Head of caudate nucleus (tissue), 42 donors: ENCODE data around the gene PACSIN3.
A peak's percentile ranks its signal among the peaks of the same experiment; 100 is the strongest.
"Not testable (repeated sequence)": the region's sequence is repeated elsewhere in the genome, so short reads cannot be mapped to it uniquely, and the experiment has no call there.

Source experiments
- DNase-seq, 42 donors: peaks; one replicate each; pipeline versions ENCODE4 v3.0.0 to v3.0.0-alpha.2; 2020 to 2021; ENCODE audit warnings: mixed read lengths in 7 of 42
- intact Hi-C: fragments of 100-400 bp; cut with DNase I; formaldehyde crosslinking; loops from one replicate; pipeline ENCODE4 v1.15.0; 2022

The PACSIN3 gene

DNA sequence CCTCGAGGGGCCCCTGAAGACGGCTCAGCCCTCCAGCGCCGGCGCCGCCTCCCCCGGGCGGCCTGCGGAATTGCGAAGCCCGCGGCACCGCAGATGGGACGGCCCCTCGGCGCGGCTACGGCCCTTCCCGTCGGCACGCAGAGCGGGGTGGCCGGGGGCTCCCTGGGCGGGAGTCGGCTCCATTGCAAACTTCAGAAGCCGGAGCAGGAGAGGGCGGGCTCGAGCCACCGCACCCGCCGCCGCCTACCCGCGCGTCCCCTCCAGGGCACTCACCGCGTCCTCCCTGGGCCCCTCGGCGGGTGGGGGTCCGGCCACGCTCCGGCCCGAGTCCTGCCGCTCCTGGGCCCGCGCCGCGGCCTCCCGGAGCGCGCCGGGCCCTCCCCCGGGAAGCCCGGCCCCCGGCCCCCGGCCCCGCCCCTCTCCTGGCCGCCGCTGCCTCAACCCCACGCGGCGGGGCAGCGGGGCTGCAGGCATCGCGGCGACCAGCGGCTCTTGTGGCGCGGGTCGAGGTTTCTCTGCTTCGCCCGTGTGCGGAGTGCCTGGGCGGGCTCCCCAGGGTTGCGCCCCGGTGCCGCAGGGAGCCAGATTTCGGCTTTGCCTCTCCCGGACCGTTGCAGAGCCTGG, at the start of gene PACSIN3:
TSS of gene PACSIN3 (minus strand) at position 359 of the 624 bp plus-strand sequence. CDS start 3,707 bp downstream, outside the sequence.
- peak in 26 of 42 donors; percentile 12 to 73 (median 33) for DNase-seq
- intact Hi-C loops = no loop called here

DNA sequence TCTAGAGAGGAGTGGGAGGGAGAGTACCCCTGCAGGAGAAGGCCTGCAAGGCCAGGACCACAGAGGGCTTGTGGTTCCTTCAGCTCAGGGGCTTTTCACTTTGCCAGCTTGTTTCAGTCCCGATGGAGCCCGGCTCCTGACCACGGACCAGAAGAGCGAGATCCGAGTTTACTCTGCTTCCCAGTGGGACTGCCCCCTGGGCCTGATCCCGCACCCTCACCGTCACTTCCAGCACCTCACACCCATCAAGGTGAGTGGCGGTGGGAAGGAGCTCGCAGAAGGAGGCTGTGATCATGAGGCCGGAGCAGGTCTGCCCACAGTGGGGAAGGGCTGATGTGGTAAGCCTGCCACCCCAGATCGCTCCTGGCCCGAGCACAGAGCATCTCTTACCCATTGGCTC, 48.9 kb upstream of the PACSIN3 start:
- intact Hi-C loops = no loop called here
- DNase-seq = no peak

DNA sequence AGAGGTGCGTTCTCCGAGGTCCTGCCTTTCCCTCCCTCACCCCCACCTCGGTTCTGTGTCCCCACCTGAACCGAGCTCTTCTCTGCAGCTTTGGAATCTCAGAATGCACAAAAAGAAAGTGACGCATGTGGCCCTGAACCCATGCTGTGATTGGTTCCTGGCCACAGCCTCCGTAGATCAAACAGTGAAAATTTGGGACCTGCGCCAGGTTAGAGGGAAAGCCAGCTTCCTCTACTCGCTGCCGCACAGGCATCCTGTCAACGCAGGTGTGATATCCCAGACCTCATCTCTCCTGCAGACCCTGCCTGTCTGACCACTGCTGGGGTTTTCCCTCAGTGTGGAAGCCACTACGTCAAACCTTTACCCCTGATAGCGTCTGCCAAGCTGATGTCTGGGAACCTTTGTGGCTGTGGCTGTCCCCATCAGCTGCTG, 48.5 kb upstream of the PACSIN3 start:
- intact Hi-C loops = no loop called here
- DNase-seq = peak in 5 of 42 donors; percentile 23 to 45 (median 33)

DNA sequence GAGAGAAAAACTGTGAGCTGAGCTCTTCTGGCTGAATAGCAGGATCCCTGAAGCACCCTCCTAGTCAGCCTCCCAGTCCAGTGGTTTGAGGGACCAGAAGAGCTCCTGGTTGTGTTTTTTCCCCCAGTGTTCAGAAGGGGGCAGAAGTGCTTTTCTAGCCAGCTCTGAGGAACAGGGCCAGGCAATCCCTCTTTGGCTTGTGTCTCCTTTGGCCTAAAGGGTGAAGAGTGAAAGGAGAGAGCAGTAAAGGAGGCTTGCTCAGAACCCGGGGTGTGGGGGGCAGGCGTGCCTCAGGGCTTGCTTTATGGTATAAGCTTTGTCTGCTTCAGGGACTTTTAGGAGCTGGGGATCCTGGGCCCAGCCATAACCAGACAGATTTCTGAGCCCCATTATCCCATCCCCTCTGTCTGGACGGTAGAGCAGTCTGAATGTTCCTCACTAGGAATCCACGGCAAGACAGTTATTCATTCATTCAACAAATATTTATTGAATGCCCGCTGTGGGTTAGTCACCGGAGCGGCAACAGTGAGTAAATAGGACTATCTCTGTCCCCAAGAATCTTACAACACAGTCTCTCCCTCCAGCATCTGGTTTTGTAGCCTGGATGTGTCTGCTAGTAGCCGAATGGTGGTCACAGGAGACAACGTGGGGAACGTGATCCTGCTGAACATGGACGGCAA, 47.9 kb upstream of the PACSIN3 start:
- intact Hi-C loops = no loop called here
- peak in 12 of 42 donors; percentile 26 to 63 (median 35) for DNase-seq

DNA sequence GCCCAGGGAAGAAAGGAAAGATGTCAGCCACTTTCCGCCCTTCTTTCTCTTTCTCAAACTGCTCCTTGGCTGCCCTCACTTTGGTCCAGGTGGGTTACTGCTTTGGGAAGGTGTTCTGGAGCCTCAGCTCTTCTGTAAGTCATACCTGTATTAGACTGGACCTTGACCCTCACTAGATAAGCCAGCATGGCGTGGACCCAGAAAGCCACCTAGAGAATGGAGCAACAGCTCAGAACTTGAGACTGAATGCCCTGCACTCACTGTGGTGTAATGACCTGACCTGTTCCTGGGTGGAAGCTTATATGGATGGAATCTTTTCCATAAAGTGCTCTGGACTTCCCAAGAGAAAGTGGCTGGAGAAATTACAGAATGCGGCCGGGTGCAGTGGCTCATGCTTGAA, 46.8 kb upstream of the PACSIN3 start:
- intact Hi-C loops = no loop called here
- DNase-seq = no peak

DNA sequence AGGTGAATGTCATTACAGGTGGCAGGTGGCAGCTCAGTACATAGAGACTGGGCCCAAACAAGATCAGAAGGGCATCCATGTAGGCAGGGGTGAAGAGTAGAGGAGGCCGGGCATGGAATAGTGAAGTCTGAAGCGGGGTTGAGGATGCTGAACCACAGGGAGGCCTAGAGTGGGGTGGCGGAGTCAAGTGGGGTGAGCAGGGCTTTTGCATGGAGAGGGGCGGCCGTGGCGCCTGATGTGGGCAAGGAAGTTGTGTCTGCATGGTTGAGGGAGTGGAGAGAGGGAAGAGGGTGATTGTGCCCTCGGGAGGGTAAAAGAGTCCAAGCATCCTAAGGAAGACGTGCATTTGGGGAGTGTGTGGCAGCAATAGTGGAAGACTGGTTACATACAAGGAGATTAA, 42.9 kb upstream of the PACSIN3 start:
- no peak for DNase-seq
- intact Hi-C loops = no loop called here

DNA sequence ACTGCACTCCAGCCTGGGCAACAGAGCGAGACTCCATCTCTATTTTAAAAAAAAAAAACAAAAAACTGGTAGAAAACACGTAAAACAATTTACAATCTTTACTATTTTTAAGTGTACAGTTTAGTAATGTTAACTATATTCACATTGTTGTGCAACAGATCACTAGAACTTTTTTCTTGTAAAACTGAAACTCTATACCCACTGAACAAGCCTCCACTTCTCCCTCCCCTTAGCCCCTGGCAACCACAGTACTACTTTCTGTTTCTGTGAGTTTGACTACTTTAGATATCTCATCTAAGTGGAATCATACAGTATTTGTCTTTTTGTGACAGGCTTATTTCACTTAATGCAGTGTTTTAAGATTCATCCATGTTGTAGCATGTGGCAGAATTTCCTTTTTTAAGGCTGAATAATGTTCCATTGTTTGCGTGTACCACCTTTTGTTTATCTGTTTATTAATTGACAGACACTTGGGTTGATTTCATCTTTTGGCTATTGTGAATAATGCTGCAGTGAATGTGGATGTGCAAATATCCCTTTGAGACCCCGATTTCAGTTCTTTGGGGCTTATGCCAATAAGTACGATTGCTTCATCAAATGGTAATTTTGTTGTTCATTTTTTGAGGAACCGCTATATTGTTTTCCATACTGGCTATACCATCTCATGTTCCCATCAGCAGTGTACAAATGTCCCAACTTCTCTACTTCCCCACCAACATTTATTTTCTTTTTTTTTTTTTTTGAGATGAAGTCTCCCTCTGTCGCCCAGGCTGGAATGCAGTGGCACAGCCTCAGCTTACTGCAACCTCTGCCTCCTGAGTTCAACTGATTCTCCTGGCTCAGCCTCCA, 39.5 kb upstream of the PACSIN3 start:
- no peak for DNase-seq
- intact Hi-C loops = no loop called here

DNA sequence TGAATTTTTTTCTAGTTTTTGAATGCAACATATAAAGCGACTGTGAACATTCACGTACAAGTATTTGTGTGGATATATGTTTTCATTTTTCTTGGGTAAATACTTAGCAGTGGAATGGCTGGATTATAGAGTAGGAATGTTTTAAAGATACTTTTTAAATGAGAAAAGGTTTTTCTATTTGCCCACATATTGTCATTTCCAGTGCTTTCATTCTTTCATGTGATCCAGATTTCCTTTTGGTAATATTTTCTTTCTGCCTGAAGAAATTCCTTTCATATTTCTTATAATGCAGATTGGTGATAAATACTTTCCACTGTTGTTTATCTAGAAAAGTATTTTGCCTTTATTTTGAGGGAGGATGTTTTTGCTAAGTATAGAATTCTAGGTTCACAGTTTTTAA, 36.5 kb upstream of the PACSIN3 start:
- intact Hi-C loops = no loop called here
- no peak for DNase-seq

DNA sequence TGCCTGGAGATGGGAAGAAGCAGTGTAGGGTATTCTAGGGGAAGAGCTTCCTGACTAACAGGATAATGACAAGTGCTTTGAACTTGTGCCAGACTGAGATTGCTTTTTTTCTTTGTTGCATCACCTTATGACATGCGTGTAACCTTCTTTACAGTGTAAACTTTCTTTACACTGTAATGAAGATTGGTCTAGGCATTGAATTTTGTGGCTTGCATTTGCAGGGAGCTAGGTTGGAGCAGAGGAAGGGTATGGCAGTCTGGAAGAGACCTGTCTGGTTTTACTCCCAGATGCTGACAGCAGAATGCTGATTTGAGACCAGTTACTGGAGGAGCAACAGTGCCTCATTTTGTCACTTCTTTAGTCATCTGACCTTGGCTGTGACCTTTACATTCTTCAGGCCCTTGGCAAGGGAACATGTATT, 34.2 kb upstream of the PACSIN3 start:
- intact Hi-C loops = no loop called here
- DNase-seq = no peak

DNA sequence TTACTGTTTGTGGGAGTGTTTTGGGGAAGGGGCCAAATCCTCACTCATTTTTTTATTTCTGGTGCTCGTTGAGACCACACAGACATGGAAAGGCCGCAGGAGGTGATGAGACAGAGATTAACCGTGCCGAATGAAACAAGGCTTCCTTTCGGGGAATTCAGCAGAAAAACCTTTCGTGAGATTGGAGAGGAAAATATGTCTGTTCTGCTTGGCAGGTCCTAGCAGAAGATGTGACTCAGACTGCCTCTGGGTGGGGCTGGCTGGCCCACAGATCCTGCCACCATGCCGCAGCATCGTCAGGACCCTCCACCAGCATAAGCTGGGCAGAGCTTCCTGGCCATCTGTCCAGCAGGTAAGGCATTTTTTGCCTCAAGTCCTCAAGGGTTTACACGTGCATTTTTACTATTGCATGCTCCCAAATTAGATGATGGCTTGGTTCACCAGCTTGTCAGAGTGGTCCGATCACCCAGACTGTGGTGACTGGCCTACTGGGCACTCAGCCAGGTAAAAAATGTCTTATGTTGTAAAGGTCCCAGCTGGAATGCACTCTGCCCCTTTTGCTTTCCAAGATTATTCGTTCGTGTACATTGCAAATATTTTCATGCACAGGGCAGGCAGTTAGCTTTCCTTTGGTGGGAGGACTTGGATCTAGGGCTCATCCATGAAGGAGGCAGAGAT, 30.0 kb upstream of the PACSIN3 start:
- peak in 24 of 42 donors; percentile 6 to 77 (median 30) for DNase-seq
- intact Hi-C loops = no loop called here

DNA sequence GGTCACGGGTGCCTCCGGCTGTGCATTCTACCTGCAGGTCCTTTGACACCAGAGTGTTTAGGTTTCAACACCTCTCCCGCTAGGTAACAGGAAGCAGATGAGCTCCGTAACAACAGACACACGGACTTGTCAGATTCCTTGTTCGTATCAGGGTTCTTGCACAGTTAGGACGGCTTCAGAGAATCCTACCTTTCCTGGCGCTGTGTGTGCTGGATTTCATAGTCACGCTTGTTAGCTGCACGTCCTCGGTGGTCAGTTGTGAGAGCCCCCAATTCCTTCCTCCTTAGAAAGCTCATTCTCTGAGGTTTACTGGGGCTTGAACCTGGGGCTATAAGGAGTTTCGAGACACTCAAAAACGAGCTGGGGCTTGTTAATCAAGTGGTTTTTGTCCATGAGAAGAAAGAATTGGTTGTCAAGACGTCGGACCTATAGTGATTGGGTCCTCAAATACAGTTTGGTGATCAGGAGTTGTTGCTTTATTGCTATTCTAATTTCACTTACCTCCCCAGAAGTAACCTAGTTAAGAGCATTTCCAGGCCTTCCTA, 29.2 kb upstream of the PACSIN3 start:
- intact Hi-C loops = loop anchor here (2.0 kb wide), 2 partner anchors 31 to 39 kb away; partner anchors contain the start of gene ARFGAP2
- DNase-seq = no peak

DNA sequence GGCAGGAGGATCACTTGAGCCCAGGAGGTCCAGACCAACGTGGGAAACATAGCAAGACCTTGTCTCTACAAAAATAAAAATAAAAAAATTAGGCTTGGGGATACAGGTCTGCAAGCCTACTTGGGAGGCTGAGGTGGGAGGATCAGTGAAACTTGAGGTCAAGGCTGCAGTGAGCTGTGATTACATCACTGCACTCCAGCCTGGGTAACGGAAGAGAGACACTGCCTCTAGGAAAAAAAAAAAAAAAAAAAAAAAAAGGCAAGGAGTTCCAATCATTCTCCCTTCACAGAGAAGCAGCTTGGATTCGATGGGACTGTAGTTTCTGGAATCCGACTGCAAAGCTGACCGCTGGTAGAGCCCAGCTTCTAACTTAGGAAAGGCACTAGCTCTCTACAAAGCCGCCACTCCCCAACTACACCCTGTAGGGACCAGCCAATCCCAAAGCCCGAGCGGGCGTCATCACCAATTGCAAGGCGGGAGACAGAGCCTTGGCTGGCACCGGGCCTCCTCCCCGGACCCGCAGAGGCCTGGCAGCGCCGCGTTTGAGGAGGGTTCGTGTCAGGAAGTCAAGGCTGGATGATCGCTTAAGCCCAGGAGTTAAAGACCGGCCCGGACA, 27.8 kb upstream of the PACSIN3 start:
- intact Hi-C loops = loop anchor here (2.0 kb wide), 2 partner anchors 29 to 37 kb away; partner anchors contain the start of gene ARFGAP2

DNA sequence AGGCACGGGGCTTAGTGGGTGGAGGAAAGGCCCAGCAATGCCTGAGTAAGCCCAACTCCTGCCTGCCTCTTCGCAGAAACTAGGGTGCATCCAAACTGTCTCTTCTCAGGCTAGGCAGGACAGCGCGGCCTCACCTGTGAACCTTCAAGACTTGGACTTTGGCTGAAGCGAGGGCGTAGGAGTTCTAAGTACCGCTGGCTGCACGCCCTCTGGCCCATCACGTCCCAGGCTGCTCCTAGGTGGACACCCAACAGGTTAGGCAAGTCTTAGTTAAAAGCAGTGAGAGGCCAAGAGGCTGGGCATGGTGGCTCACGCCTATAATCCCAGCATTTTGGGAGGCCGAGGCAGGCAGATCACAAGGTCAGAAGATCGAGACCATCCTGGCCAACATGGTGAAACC, 26.7 kb upstream of the PACSIN3 start:
- intact Hi-C loops = no loop called here
- no peak for DNase-seq

More for the DNA sequence above, 27.8 kb upstream of the PACSIN3 start:
- DNase-seq = peak; percentile 91 to 99 (median 97)

DNA sequence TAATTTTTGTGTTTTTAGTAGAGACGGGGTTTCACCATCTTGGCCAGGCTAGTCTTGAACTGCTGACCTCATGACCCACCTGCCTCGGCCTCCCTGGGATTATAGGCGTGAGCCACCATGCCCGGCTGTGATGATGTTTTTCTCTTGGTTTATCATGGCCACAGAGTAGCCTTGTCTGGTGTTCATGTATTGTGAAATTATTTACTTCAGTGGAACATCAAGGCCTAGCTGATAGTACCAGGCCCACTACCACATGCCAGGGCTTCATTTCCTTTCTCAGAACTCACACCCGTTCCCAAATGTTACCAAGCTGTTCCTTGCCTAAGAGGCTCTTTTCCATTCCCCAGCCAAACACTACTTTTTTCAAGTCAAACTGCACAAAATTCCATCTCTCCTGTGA, 22.4 kb upstream of the PACSIN3 start:
- intact Hi-C loops = no loop called here
- no peak for DNase-seq

DNA sequence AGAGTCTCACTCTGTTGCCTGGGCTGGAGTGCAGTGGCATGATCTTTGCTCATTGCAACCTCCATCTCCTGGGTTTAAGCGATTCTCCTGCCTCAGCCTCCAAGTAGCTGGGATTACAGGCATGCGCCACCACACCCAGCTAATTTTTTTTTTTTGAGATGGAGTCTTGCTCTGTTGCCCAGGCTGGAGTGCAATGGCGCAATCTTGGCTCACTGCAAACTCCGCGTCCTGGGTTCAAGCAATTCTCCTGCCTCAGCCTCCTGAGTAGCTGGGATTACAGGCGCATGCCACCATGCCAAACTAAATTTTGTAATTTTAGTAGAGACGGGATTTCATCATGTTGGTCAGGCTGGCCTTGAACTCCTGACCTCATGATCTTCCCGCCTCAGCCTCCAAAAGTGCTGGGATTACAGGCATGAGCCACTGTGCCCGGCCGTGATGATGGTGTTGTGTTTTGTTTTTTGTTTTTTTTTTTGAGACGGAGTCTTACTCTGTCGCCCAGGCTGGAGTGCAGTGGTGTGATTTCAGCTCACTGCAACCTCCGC, 21.8 kb upstream of the PACSIN3 start:
- DNase-seq, intact Hi-C loops: not testable (repeated sequence)

DNA sequence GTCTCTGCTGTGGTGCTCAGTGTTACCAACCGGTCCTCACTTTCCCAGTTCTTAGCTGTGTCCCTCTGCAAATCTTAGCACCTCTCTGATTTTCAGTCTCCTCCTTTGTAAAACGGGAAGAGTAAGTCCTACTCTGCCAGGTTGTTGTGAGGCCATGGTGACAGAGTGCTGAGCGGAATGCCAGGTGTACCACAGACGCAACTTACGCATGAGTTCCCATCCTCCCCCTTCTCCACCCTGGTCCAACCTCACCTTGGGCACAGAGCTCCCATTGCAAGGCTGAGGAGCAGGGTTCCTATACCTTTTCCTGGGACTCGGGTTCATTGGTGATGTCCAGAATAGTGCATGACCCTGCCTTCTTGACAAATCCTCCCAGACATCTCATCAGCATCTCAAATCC, 21.2 kb upstream of the PACSIN3 start:
- DNase-seq = no peak
- intact Hi-C loops = no loop called here

DNA sequence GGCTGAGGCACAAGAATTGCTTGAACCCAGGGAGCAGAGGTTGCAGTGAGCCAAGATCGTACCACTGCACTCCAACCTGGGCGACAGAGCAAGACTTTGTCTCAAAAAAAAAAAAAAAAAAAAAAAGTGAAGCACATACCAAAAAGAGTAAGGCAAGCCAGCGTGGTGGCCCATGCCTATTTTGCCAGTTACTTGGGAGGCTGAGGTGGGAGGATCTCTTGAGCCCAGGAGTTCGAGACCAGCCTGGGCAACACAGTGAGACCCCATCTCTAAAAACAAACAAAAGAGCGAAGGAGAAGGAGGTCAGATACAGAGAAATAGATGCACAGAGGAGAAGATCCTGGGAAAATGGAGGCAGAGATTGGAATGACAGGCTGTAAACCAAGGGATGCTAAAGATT, 20.3 kb upstream of the PACSIN3 start:
- intact Hi-C loops, DNase-seq: not testable (repeated sequence)

DNA sequence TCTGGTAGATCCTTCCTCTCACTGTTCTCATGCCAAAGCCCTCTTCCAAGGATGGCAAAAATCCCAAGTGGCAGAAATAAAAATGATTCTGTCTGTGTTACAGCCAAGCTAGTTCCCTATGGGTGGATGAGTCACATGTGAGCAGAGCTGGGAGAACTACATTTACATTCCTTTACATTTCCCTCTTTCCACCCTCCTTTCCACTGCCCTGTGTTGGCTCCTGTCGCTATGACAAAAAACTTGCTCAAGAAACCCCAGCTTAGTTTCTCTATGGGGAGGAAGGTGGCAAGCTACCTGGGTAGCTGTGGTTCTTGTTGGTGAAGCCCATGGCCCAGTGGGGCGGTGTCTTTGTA, 18.4 kb upstream of the PACSIN3 start:
- intact Hi-C loops = no loop called here
- peak in 2 of 42 donors; percentile 6 to 9 for DNase-seq
